ENCODE measurements around the gene LINC00237.

The LINC00237 gene

GRCh38 chr20:21082584-21082983 lies 23.6 kb downstream of the LINC00237 start:
- TF ChIP-seq REST (IDR thresholded peaks at IDR 0.05; ENCODE audit: insufficient replicate concordance, low read depth) (no peak), CTCF (IDR thresholded peaks at IDR 0.05; ENCODE audit: insufficient read depth, low read length) (no peak), POLR2AphosphoS5 (IDR thresholded peaks at IDR 0.05; ENCODE audit: low read depth) (no peak), GABPA (IDR thresholded peaks at IDR 0.05; ENCODE audit: low read depth) (no peak), SPI1 (IDR thresholded peaks at IDR 0.05; ENCODE audit: borderline replicate concordance, low read depth) (no peak)
- Histone ChIP-seq H3K4me3 (replicated peaks; ENCODE audit: insufficient read depth, low read length) (no peak overlapping the region), H3K27me3 (ENCODE audit: insufficient read depth, poor library complexity, severe bottlenecking) (peaks cover 2% of the 10 kb centered on the region), H3K27ac (replicated peaks) (no peak overlapping the region)
- no peak for DNase-seq (ENCODE audit: low read depth in 1 of 2, low spot score in 1 of 2)

GRCh38 chr20:21077809-21078345 lies 28.3 kb downstream of the LINC00237 start:
- no peak overlapping the region for H3K27ac ChIP-seq (replicated peaks)
- no peak for DNase-seq (ENCODE audit: low read depth in 1 of 2, low spot score in 1 of 2)
- no peak overlapping the region for H3K4me3 ChIP-seq (replicated peaks; ENCODE audit: insufficient read depth, low read length)
- TF ChIP-seq SPI1 (IDR thresholded peaks at IDR 0.05; ENCODE audit: borderline replicate concordance, low read depth) (no peak), GABPA (IDR thresholded peaks at IDR 0.05; ENCODE audit: low read depth) (no peak), CTCF (IDR thresholded peaks at IDR 0.05; ENCODE audit: insufficient read depth, low read length) (no peak), REST (IDR thresholded peaks at IDR 0.05; ENCODE audit: insufficient replicate concordance, low read depth) (no peak), POLR2AphosphoS5 (IDR thresholded peaks at IDR 0.05; ENCODE audit: low read depth) (no peak)
- peaks cover 2% of the 10 kb centered on the region for H3K27me3 ChIP-seq (ENCODE audit: insufficient read depth, poor library complexity, severe bottlenecking)

GRCh38 chr20:21076073-21076472 lies 30.1 kb downstream of the LINC00237 start:
- H3K27ac ChIP-seq (replicated peaks), result no peak overlapping the region
- H3K4me3 ChIP-seq (replicated peaks; ENCODE audit: insufficient read depth, low read length), result no peak overlapping the region
- no peak for DNase-seq (ENCODE audit: low read depth in 1 of 2, low spot score in 1 of 2)
- no peak for TF ChIP-seq POLR2AphosphoS5 (IDR thresholded peaks at IDR 0.05; ENCODE audit: low read depth)
- no peak for TF ChIP-seq CTCF (IDR thresholded peaks at IDR 0.05; ENCODE audit: insufficient read depth, low read length)
- no peak for TF ChIP-seq REST (IDR thresholded peaks at IDR 0.05; ENCODE audit: insufficient replicate concordance, low read depth)
- TF ChIP-seq SPI1 (IDR thresholded peaks at IDR 0.05; ENCODE audit: borderline replicate concordance, low read depth), result no peak
- TF ChIP-seq GABPA (IDR thresholded peaks at IDR 0.05; ENCODE audit: low read depth), result no peak
- H3K27me3 ChIP-seq (ENCODE audit: insufficient read depth, poor library complexity, severe bottlenecking), result no peaks in the 10 kb centered on the region
